Neural progenitor cell (in vitro differentiated cells): ENCODE measurements around the gene CEACAM6.

Experiments
- CTCF ChIP-seq: fragments of 200-600 bp; sonication (generic); IDR thresholded peaks from 2 replicates; pipeline ENCODE4 v1.5.1; 2017; ENCODE audit warnings: antibody characterized with exemption, mild to moderate bottlenecking
- EZH2 ChIP-seq: fragments of 200-600 bp; sonication (generic); IDR thresholded peaks from 2 replicates; pipeline ENCODE4 v1.6.1; 2017; ENCODE audit warnings: antibody characterized with exemption, mild to moderate bottlenecking, moderate library complexity
- EZH2phosphoT487 ChIP-seq: fragments of 200-600 bp; sonication (generic); IDR thresholded peaks from 2 replicates; pipeline ENCODE4 v1.6.1; 2017; ENCODE audit warnings: antibody characterized with exemption

- TF ChIP-seq CTCF: peak; percentile 83
- TF ChIP-seq EZH2phosphoT487: no peak
- no peak for TF ChIP-seq EZH2
Observed at GRCh38 chr19:41792513-41793413, 37.4 kb downstream of the CEACAM6 start.
